ENCODE results near the gene AUTS2. TPM values are rescaled to one million over a fixed set of nuclear protein-coding genes. Genes with fewer than 3 reads are reported as not detected.

AUTS2 gene
- total RNA-seq, 1 experiment from 2014 or later: 50.0 TPM

DNA sequence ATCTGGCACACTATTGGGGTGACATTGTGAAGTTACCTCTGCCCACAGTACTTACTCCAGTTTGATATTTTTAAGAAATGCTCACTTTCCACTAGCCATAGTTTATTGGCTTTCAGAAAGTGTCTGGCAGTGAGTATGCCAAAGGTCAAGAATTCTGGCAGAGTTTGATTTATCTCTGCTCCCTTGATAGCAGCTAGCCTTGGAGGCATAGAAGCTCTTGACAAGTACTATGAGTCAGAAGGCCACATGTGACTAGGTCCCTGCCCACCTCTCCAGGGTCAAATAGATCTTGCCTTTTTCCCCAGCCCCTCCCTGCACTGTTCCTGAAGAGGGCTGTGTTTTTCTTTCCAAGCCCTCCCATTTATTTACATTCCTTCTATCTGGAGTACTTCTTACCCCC lies 202.2 kb downstream of the AUTS2 start:
- DNase-seq (ENCODE audit: low spot score) (no peak), ATAC-seq (peak; percentile 88)
- Mint-ChIP-seq H3K36me3 (no peaks in the 10 kb centered on the region), H3K9me3 (no peaks in the 10 kb centered on the region), H3K4me3 (no peak overlapping the region), H3K4me1 (peaks cover 21% of the 10 kb centered on the region), H3K27me3 (ENCODE audit: low read depth) (no peaks in the 10 kb centered on the region), H3K27ac (no peak overlapping the region)
- ChIA-PET POLR2A (interaction anchor here (1.1 kb wide), 1 partner anchor 17 kb away, joined by 5 read pairs; no protein-coding TSS in a partner anchor), CTCF (interaction anchor here (1.6 kb wide), 1 partner anchor 51 kb away, joined by 4 read pairs; no protein-coding TSS in a partner anchor)
- TF ChIP-seq, protein P1, sequence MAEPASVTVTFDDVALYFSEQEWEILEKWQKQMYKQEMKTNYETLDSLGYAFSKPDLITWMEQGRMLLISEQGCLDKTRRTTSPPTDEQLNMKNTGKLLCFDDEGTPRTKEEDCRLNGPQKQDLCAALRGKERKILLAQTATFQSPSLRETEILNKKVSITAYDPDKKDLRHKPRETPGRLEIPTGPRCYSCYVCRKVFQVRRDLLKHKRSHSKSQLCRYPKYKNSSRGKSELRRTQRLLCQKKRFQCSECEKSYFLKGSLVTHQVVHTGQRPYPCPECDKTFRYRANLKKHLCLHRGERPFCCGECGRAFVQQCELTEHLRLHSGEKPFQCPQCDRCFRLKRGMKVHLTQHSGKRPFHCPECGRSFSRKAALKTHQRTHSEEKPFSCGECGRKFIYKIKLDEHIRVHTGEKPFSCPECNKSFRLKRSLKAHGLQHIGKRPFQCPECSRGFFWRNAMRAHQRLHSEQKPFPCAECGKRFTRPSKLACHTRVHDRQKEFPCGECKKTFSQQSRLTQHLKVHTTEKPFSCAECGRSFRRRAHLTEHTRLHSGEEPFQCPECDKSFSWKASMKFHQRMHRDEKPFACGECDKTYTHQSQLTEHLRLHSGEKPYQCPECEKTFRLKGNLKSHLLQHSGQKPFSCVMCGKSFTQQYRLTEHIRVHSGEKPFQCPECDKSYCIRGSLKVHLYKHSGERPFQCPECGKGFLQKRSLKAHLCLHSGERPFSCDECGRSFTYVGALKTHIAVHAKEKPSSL (CRISPR knock-in tag; conservative IDR thresholded peaks at IDR 0.05): no peak
- TF ChIP-seq NFYB (CRISPR knock-in tag; conservative IDR thresholded peaks at IDR 0.05; ENCODE audit: low read depth): no peak
- TF ChIP-seq, protein P2, sequence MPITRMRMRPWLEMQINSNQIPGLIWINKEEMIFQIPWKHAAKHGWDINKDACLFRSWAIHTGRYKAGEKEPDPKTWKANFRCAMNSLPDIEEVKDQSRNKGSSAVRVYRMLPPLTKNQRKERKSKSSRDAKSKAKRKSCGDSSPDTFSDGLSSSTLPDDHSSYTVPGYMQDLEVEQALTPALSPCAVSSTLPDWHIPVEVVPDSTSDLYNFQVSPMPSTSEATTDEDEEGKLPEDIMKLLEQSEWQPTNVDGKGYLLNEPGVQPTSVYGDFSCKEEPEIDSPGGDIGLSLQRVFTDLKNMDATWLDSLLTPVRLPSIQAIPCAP (CRISPR knock-in tag; IDR thresholded peaks at IDR 0.05): no peak
- TF ChIP-seq, protein P3, sequence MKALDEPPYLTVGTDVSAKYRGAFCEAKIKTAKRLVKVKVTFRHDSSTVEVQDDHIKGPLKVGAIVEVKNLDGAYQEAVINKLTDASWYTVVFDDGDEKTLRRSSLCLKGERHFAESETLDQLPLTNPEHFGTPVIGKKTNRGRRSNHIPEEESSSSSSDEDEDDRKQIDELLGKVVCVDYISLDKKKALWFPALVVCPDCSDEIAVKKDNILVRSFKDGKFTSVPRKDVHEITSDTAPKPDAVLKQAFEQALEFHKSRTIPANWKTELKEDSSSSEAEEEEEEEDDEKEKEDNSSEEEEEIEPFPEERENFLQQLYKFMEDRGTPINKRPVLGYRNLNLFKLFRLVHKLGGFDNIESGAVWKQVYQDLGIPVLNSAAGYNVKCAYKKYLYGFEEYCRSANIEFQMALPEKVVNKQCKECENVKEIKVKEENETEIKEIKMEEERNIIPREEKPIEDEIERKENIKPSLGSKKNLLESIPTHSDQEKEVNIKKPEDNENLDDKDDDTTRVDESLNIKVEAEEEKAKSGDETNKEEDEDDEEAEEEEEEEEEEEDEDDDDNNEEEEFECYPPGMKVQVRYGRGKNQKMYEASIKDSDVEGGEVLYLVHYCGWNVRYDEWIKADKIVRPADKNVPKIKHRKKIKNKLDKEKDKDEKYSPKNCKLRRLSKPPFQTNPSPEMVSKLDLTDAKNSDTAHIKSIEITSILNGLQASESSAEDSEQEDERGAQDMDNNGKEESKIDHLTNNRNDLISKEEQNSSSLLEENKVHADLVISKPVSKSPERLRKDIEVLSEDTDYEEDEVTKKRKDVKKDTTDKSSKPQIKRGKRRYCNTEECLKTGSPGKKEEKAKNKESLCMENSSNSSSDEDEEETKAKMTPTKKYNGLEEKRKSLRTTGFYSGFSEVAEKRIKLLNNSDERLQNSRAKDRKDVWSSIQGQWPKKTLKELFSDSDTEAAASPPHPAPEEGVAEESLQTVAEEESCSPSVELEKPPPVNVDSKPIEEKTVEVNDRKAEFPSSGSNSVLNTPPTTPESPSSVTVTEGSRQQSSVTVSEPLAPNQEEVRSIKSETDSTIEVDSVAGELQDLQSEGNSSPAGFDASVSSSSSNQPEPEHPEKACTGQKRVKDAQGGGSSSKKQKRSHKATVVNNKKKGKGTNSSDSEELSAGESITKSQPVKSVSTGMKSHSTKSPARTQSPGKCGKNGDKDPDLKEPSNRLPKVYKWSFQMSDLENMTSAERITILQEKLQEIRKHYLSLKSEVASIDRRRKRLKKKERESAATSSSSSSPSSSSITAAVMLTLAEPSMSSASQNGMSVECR (CRISPR knock-in tag; IDR thresholded peaks at IDR 0.05; ENCODE audit: borderline replicate concordance): no peak
- no peak for TF ChIP-seq ZNF219 (CRISPR knock-in tag; IDR thresholded peaks at IDR 0.05; ENCODE audit: borderline replicate concordance)
- TF ChIP-seq, protein P4, sequence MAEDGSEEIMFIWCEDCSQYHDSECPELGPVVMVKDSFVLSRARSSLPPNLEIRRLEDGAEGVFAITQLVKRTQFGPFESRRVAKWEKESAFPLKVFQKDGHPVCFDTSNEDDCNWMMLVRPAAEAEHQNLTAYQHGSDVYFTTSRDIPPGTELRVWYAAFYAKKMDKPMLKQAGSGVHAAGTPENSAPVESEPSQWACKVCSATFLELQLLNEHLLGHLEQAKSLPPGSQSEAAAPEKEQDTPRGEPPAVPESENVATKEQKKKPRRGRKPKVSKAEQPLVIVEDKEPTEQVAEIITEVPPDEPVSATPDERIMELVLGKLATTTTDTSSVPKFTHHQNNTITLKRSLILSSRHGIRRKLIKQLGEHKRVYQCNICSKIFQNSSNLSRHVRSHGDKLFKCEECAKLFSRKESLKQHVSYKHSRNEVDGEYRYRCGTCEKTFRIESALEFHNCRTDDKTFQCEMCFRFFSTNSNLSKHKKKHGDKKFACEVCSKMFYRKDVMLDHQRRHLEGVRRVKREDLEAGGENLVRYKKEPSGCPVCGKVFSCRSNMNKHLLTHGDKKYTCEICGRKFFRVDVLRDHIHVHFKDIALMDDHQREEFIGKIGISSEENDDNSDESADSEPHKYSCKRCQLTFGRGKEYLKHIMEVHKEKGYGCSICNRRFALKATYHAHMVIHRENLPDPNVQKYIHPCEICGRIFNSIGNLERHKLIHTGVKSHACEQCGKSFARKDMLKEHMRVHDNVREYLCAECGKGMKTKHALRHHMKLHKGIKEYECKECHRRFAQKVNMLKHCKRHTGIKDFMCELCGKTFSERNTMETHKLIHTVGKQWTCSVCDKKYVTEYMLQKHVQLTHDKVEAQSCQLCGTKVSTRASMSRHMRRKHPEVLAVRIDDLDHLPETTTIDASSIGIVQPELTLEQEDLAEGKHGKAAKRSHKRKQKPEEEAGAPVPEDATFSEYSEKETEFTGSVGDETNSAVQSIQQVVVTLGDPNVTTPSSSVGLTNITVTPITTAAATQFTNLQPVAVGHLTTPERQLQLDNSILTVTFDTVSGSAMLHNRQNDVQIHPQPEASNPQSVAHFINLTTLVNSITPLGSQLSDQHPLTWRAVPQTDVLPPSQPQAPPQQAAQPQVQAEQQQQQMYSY (CRISPR knock-in tag; IDR thresholded peaks at IDR 0.05): no peak
- no peak for TF ChIP-seq CREB1 (CRISPR knock-in tag; IDR thresholded peaks at IDR 0.05)
- TF ChIP-seq, protein P5, sequence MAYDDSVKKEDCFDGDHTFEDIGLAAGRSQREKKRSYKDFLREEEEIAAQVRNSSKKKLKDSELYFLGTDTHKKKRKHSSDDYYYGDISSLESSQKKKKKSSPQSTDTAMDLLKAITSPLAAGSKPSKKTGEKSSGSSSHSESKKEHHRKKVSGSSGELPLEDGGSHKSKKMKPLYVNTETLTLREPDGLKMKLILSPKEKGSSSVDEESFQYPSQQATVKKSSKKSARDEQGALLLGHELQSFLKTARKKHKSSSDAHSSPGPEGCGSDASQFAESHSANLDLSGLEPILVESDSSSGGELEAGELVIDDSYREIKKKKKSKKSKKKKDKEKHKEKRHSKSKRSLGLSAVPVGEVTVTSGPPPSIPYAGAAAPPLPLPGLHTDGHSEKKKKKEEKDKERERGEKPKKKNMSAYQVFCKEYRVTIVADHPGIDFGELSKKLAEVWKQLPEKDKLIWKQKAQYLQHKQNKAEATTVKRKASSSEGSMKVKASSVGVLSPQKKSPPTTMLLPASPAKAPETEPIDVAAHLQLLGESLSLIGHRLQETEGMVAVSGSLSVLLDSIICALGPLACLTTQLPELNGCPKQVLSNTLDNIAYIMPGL (CRISPR knock-in tag; IDR thresholded peaks at IDR 0.05): no peak
- no peak for TF ChIP-seq ZBTB21 (CRISPR knock-in tag; IDR thresholded peaks at IDR 0.05; ENCODE audit: borderline replicate concordance)
- TF ChIP-seq, protein P6, sequence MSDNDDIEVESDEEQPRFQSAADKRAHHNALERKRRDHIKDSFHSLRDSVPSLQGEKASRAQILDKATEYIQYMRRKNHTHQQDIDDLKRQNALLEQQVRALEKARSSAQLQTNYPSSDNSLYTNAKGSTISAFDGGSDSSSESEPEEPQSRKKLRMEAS (CRISPR knock-in tag; IDR thresholded peaks at IDR 0.05): no peak
- TF ChIP-seq SMAD3 (CRISPR knock-in tag; IDR thresholded peaks at IDR 0.05; ENCODE audit: borderline replicate concordance): no peak
- no peak for TF ChIP-seq MYBL2 (CRISPR knock-in tag; IDR thresholded peaks at IDR 0.05)
- TF ChIP-seq SOX15 (CRISPR knock-in tag; IDR thresholded peaks at IDR 0.05): no peak
- TF ChIP-seq NR1H2 (CRISPR knock-in tag; IDR thresholded peaks at IDR 0.05): no peak
